HG03025 (cell line): Measurements from ENCODE around the gene TRIO.
"Not testable (repeated sequence)": the region's sequence is repeated elsewhere in the genome, so short reads cannot be mapped to it uniquely, and the experiment has no call there.

Experiments used
- ATAC-seq: cut with Tn5 transposase; IDR thresholded peaks from one replicate; pipeline ENCODE4 v1.9.1; 2021; ENCODE audit warnings: mild to moderate bottlenecking, moderate library complexity; ENCODE audit not compliant: unreplicated experiment, low FRiP score

The TRIO gene

GRCh38 chr5:14142827-14143545 lies at the start of gene TRIO:
TRIO (plus strand) TSS chr5:14143342; CDS start chr5:14143726, 384 bp downstream.
- ATAC-seq, result peak; percentile 44

DNA sequence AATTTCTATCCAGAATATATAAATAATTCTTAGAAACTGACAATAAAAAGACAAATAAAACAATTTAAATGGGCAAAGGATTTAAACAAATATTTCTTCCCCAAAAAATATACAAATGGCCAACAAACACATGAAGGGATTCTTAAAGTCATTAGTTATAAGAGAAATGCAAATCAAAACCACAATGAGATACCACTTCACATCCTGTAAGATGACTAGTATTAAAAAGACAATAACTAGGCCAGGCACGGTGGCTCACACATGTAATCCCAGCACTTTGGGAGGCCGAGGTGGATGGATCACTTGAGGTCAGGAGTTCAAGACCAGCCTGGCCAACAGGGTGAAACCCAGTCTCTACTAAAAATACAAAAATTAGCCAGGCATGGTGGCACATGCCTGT lies 45.8 kb upstream of the TRIO start:
- not testable (repeated sequence) for ATAC-seq

- ATAC-seq, result no peak
Observed at GRCh38 chr5:14097998-14098471, 45.1 kb upstream of the TRIO start.

GRCh38 chr5:14100281-14100680 lies 42.9 kb upstream of the TRIO start:
- ATAC-seq, result no peak

DNA sequence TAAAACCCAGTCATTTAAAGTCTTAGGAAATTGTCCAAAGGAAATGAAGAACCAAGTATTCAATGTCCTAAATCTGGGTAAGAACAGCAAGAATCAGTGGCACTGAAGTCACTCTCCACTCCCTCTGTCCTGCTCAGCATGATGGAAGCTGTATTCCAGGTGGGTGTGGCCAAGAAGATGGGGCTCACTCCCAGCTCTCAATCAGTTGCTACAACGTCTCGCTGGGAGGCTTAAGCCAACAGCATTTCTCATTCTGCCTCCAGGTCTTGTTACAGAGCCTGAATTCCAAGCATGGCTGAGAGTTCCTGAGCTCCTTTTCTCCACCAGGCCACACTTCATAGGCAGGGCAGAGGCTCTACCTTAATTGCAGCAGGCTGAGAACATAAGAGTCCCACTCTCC lies 41.2 kb upstream of the TRIO start:
- no peak for ATAC-seq

GRCh38 chr5:14102666-14103065 lies 40.5 kb upstream of the TRIO start:
- no peak for ATAC-seq

GRCh38 chr5:14105718-14106410 lies 37.3 kb upstream of the TRIO start:
- ATAC-seq, result no peak

GRCh38 chr5:14107536-14107935 lies 35.6 kb upstream of the TRIO start:
- no peak for ATAC-seq

- peak; percentile 61 for ATAC-seq
Observed at GRCh38 chr5:14108170-14108996, 34.8 kb upstream of the TRIO start.

GRCh38 chr5:14109041-14109747 lies 33.9 kb upstream of the TRIO start:
- peak; percentile 84 for ATAC-seq

- ATAC-seq, result no peak
Observed at GRCh38 chr5:14109771-14110170, 33.4 kb upstream of the TRIO start.

DNA sequence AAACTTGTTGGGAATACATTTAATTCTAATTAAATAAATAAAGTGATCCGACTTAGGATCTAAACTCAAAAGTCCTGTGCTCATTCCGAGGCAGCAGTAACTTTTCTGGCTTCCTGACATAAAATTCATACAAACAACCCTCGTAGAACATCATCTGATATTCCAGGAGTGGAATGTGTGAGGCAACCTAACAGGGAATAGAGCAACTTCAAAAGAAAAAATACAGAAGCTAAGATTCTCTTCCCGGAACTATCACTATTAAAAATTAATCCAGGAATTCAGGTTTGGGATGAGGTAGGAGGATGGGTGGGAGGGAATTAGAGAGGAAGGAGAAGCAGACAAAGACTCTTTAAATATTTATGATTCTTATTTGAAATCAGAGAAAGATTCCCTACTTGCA lies 32.9 kb upstream of the TRIO start:
- no peak for ATAC-seq

DNA sequence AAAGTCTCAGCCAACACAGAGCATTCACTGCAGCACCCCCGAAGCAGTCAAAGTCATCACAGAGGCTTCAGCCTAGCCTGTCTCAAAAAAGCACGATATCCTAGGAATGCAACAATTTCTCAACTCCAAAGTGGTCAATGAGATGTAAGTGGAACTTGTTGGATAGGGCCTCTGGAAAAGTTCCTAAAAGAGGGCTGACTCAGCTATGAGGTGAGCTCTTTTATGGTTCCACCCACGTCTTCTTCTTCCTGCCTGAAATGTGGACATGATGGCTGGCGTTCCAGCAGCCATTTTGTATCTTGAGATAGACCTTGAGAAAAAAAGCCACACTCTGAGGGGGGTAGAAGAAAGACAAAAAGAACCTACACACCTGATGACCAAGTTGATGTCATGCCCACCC lies 32.5 kb upstream of the TRIO start:
- ATAC-seq, result no peak

- no peak for ATAC-seq
Observed at GRCh38 chr5:14112998-14113652, 30.0 kb upstream of the TRIO start.

GRCh38 chr5:14114615-14115251 lies 28.4 kb upstream of the TRIO start:
- no peak for ATAC-seq

DNA sequence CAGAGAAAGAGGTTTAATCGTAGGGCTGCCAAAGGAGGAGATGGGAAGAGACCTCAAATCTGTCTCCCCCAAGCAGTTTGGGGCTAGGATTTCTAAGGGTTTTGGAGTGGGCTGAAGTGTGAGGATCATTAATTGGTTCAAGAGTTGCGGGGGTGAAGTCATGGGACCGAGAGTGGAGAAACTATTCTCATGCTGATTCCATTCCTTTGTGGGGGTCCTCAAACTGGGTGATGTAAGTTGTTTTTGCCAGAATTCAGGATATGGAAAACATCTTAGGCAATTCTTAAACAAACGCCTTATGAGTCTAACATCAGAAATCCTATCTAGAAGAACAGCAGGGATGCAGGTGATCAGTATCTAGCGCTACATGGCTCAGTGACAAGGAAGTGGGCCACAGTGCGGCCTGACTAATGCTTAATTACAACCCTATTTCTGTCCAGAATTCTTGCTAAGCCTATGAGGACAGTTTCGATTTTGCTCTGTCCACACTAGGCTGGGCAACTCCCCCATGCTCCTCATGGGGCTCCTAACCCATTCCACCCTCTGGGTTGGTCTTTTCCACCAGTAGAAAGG lies 27.7 kb upstream of the TRIO start:
- no peak for ATAC-seq

- ATAC-seq, result no peak
Observed at GRCh38 chr5:14118551-14119320, 24.4 kb upstream of the TRIO start.

DNA sequence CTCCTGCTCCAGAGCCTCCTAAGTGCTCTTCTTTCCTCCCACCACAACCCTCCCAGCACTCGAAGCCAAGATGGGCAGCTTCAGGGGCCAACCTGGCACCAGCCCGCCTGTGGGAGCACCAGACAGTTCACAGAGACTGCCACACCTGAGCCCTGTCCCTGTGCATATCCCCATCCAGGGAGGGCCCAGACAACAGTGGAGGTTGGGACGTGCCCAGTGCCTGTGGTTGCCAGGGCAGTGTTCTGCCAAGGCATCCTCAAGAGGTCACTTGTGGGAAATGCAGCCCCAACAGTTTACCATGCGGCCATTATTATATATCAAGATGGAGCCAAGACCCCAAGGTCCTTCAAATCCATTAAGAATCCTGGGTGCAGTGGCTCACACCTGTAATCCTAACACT lies 23.0 kb upstream of the TRIO start:
- ATAC-seq, result no peak
